Measurements from ENCODE around the gene PHLDB1.
"Not testable (repeated sequence)": the region's sequence is repeated elsewhere in the genome, so short reads cannot be mapped to it uniquely, and the experiment has no call there.

Gene PHLDB1

GRCh38 chr11:118660681-118661424, 53.4 kb downstream of the PHLDB1 start:
- DNase-seq = no peak

DNA sequence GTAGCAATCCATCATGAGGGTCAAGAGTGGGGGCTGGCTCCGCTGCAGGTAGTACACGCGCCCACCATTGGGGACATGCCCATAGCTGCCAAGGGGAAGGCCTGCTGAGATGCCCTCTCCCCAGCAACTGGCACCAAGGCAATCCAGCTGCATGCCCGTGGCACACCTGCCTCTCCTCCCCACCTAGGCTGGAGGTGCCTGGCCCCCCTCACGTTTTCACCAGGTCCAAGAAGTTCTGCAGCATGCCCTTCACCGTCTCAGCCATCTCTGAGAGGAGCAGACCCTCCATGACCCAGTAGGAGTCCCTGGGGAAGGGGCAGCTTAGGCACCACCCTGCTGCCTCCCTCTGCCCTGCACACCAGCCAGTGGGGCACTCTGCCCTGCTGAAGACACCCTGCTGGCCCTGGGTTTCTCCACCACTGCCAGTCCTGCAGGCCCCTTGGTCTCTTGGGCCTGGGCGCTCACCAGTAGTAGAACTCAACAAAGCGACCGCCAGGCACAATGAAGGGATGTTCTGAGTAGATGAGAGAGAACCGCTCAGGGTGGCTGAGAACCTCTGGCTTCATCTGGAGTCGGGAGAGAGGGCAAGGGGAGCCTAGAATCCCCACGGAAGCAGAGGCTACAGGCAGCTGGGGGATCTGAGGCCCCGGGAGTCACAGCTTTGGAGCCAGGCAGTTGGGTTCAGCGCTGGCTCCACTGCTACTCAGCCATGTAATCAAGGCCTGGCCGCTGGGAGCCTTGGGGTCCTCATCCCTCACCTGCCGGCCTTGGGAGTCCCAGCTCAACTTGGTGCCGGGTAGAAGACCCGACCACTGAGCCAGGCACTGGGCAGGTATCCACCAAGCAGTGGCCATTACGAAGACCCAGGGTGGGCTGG, 54.2 kb downstream of the PHLDB1 start:
- no peak for DNase-seq

DNA sequence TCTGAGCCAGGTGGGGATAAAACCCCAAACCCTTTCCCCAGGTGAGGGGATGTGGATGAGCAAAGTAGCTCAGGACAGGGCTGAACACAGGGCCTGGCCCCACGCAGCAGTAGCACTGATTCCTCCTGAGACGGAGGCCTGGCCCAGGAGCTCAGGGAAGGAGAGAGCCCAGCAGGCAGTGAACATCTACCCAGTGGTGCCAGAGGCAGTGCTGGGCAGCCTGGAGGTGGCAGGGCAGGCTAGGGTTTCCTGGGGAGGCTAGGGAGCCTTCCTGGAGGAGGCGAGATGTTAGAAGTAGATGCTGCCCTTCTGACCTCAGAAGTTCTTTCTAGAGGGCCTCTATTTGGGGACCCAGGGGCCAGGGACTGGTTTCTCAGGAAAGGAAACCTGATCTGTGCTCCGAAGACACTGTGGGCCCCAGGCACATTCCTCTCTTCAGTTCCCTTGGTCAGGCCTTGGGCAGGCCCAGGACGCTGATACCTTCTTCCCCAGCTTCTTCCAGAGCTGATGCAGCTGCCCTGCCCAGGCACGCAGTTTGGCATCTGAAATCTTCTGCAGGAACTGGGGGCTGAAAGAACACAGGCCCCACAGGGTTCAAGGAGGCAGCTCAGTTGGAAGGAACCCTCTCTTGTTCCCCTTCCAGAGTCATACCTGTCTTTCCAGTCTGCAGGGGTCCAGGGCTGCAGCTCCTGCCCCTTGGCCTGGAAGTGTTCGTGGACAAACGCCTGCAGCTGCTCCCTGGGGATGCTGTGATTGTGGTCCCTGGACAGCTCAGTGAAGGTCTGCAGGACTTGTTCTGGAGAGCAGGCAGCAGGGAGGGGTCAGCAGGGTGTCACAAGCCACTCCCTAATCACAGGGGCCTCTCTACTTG, 55.2 kb downstream of the PHLDB1 start:
- DNase-seq = no peak

GRCh38 chr11:118663381-118663780, 56.0 kb downstream of the PHLDB1 start:
- no peak for DNase-seq

GRCh38 chr11:118663902-118664301, 56.5 kb downstream of the PHLDB1 start:
- DNase-seq = no peak

DNA sequence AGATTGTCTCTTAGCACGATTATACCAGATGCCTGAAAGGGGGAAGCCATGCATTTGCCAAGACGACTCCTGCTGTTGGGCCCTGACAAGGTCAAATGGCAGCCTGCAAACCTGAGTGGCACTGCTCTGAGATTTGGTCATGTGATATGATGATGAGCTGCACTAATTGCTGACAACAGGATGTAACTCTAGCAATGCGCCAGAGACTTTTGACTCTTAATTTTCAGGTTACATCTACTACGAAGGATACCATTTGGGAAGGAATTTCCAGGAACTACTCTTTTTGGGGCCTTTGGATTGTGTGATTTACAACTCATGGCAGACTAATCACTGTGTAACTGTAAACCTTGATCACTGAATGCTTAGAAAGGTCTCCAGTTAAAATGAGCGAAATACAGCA, 59.0 kb downstream of the PHLDB1 start:
- DNase-seq = no peak

DNA sequence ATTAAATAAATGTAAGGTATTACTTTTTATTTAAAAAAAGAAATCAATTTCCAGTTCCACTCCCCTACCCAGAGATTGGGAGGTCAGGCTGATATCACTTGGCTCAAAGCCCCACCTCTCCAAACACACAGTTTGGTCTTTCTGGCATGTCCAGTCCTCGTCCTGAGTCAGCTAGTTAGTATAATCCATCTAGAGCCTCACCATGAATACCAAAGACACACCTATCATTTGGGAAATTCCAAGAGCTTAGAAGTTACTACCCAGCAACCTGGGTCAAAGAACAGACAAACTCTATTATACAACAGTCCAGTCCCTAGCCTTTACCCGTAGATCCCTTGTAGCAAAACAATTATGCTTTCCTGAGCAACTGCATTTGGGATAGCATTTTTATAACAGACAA, 62.6 kb downstream of the PHLDB1 start:
- DNase-seq = no peak

GRCh38 chr11:118671254-118671653, 63.8 kb downstream of the PHLDB1 start:
- DNase-seq = no peak

- no peak for DNase-seq
Measured at GRCh38 chr11:118672846-118673245, 65.4 kb downstream of the PHLDB1 start.

- no peak for DNase-seq
Measured at GRCh38 chr11:118673361-118674081, 66.1 kb downstream of the PHLDB1 start.

GRCh38 chr11:118674082-118674435, 66.6 kb downstream of the PHLDB1 start:
- no peak for DNase-seq

GRCh38 chr11:118677977-118678376, 70.6 kb downstream of the PHLDB1 start:
- DNase-seq = no peak

DNA sequence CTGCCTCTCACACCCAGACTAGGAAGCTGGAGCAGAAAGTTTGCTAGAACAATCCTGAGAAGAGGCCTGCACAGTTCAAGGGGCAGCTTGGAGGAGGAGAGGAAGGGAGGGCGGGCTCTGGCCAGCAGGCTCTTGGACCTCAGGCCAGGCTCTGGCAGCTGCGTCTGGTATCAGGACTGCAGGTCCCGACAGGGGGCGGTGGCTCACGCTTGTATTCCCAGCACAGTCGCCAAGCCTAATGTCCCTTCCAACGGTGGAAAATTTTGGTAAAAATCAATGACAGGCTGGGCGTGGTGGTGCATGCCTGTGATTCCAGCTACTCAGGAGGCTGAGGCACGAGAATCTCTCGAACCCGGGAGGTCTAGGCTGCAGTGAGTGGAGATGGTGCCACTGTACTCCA, 71.5 kb downstream of the PHLDB1 start:
- DNase-seq = not testable (repeated sequence)

DNA sequence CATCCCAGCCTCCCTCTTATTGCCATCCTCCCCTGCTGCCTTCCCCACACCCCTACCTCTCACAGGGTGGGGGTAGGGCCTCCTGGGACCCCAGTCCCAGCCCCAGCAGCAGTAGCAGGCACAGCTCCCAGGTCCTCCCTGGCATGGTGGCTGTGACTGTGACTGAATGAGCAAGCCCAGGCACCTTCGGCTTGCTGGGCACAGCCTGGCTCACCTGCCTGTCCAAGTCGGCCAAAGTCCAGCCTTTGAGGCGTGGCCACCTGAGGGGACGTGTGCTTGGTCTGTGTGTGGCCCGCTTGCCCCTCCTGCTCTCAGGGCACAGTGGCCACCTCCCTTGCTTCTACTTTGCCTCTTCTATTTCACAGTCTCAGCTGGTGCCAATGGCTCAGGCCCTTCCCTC, 72.1 kb downstream of the PHLDB1 start, which contains the start of gene TREH:
Gene TREH, minus strand, starts transcription at position 168 of the 400 bp plus-strand sequence. Its CDS starts 23 bp downstream, at position 145.
- no peak for DNase-seq

DNA sequence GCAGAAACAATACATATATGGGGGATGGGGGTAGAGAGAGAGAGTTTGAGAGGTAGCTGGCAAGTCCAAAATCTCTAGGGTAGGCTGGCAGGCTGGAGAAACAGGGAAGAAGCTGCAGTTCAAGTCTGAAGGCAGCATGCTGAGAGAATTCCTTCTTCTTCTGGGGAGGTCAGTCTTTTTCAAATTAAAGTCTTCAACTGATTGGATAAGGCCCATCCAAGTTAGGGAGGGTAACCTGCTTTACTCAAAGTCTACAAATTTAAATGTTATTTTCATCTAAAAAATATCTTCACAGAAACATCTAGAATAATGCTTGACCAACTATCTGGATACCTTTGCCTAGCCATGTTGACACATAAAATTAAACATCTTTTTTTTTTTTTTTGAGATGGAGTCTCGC, 75.0 kb downstream of the PHLDB1 start:
- no peak for DNase-seq

DNA sequence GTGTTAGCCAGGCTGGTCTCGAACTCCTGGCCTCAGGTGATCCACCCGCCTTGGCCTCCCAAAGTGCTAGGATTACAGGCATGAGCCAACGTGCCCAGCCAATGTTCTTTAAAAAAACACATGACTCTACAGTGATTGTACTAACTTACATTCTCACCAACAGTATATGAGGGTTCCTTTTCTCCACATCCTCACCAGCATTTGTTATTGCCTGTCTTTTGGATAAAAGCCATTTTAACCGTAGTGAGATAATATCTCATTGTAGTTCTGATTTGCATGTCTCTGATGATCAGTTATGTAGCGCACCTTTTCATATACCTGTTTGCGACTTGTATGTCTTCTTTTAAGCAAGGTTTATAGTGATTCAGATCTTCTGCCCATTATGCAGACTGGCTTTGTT, 75.5 kb downstream of the PHLDB1 start:
- not testable (repeated sequence) for DNase-seq

- no peak for DNase-seq
Measured at GRCh38 chr11:118684187-118684586, 76.8 kb downstream of the PHLDB1 start.

GRCh38 chr11:118687906-118688305, 80.5 kb downstream of the PHLDB1 start:
- no peak for DNase-seq

- not testable (repeated sequence) for DNase-seq
Measured at GRCh38 chr11:118688339-118688738, 80.9 kb downstream of the PHLDB1 start.

DNA sequence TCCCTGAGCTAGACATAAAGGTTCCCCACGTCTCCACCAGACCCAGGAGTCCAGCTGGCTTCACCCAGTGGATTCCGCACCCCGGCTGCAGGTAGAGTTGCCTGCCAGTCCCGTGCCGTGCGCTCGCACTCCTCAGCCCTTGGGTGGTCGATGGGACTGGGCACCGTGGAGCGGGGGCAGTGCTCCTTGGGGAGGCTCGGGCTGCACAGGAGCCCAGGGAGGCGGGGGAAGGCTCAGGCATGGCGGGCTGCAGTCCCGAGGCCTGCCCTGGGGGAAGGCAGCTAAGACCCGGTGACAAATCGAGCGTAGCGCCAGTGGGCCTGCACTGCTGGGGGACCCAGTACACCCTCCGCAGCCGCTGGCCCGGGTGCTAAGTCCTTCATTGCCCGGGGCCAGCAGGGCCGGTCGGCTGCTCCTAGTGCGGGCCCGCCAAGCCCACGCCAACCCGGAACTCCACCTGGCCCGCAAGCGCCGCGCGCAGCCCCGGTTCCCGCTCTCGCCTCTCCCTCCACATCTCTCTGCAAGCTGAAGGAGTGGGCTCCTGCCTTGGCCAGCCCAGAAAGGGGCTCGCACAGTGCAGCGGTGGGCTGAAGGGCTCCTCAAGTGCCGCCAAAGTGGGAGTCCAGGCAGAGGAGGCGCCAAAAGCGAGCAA, 81.6 kb downstream of the PHLDB1 start:
- DNase-seq = no peak

DNA sequence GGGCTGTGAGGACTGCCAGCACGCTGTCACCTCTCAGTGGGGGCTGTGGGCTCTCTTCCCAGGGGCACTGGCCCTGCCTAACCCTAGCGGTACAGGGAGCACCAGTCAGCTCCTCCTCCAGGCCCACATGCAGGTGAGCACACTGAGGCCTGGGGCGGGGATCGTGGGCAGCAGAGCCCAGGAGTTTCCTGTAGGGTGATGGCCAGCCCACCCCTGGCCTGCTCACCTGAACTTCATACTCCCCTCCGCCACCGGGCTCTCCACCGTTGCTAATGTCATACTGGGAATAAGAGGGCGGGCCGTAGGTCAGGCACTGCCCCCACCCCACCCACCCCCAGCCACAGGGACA, 82.1 kb downstream of the PHLDB1 start:
- no peak for DNase-seq

All from NCI-H1436 (cell line).